ENCODE measurements around the gene TSC22D1. TPM values are rescaled to one million over a fixed set of nuclear protein-coding genes. Genes with fewer than 3 reads are reported as not detected.

The TSC22D1 gene
- total RNA-seq, 2 experiments from 2014 or later, result 14.6 to 27.7 TPM

DNA sequence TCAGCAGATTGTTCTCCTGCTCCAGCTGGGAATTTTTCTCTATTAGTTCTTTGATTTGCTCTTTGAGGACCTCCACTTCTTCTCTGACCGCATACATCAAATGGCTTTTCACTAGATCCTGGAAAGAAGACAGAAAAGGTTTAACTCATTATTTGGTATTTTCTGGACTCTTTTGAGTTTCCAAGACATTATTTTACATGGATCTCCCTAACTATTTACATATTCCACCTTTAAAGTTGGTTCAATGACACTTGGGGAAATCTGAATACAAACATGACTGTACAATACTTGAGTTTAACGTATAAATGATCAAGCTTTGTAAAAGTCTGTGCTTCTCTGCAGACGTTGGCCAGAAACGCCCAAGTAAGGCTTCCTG, 141.4 kb downstream of the TSC22D1 start:
- H2AFZ ChIP-seq (ENCODE audit: low read length), result peak overlapping the region; percentile 57; the same call in 1 of the 2 replicates

GRCh38 chr13:44433863-44434765, 142.0 kb downstream of the TSC22D1 start:
- H3K4me1 ChIP-seq (ENCODE audit: insufficient read depth, low read length, poor library complexity, severe bottlenecking), result peaks cover 17% of the 10 kb centered on the region
- CTCF ChIA-PET (ENCODE audit: unreplicated experiment), result no interaction called here
- no peaks in the 10 kb centered on the region for H3K9me2 ChIP-seq (ENCODE audit: insufficient read depth, low read length)
- H4K20me1 ChIP-seq (ENCODE audit: insufficient read depth, low read length), result no peaks in the 10 kb centered on the region
- H3K4me2 ChIP-seq (ENCODE audit: low read length), result peak overlapping the region; percentile 79; the same call in 1 of the 2 replicates
- intact Hi-C loops (cut with micrococcal nuclease; ENCODE audit: unreplicated experiment), result no loop called here
- H3K27ac ChIP-seq (ENCODE audit: low read depth, low read length, poor library complexity, severe bottlenecking), result no peak overlapping the region
- no peak overlapping the region for H2AFZ ChIP-seq (ENCODE audit: low read length)
- no peaks in the 10 kb centered on the region for H3K79me2 ChIP-seq (ENCODE audit: insufficient read depth, low read depth, low read length)
- no peaks in the 10 kb centered on the region for H3K9me3 ChIP-seq (ENCODE audit: low read length)
- BruUV-seq (replicated peaks), result TSS peak; percentile 60
- no peak for TF ChIP-seq EZH2phosphoT487 (IDR thresholded peaks at IDR 0.05; ENCODE audit: borderline replicate concordance, low read depth, low read length)
- TF ChIP-seq, protein P1, sequence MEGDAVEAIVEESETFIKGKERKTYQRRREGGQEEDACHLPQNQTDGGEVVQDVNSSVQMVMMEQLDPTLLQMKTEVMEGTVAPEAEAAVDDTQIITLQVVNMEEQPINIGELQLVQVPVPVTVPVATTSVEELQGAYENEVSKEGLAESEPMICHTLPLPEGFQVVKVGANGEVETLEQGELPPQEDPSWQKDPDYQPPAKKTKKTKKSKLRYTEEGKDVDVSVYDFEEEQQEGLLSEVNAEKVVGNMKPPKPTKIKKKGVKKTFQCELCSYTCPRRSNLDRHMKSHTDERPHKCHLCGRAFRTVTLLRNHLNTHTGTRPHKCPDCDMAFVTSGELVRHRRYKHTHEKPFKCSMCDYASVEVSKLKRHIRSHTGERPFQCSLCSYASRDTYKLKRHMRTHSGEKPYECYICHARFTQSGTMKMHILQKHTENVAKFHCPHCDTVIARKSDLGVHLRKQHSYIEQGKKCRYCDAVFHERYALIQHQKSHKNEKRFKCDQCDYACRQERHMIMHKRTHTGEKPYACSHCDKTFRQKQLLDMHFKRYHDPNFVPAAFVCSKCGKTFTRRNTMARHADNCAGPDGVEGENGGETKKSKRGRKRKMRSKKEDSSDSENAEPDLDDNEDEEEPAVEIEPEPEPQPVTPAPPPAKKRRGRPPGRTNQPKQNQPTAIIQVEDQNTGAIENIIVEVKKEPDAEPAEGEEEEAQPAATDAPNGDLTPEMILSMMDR (conservative IDR thresholded peaks at IDR 0.05; ENCODE audit: low read length), result no peak
- H3K4me3 ChIP-seq (ENCODE audit: low read depth, low read length, poor library complexity, severe bottlenecking), result no peak overlapping the region
- peaks cover 11% of the 10 kb centered on the region; the same call in 1 of the 2 replicates for H3K36me3 ChIP-seq (ENCODE audit: insufficient read depth, low read length)
- no peak for DNase-seq (ENCODE audit: low spot score)
- POLR2A ChIA-PET, result interaction anchor here (0.7 kb wide), 1 partner anchor 189 kb away, joined by 3 read pairs; no protein-coding TSS in a partner anchor

More for the DNA sequence above, 141.4 kb downstream of the TSC22D1 start:
- Histone ChIP-seq H3K4me1 (ENCODE audit: insufficient read depth, low read length, poor library complexity, severe bottlenecking) (peaks cover 17% of the 10 kb centered on the region), H3K79me2 (ENCODE audit: insufficient read depth, low read depth, low read length) (no peaks in the 10 kb centered on the region), H3K4me2 (ENCODE audit: low read length) (peak overlapping the region; percentile 79), H3K27ac (ENCODE audit: low read depth, low read length, poor library complexity, severe bottlenecking) (no peak overlapping the region), H3K36me3 (ENCODE audit: insufficient read depth, low read length) (peaks cover 11% of the 10 kb centered on the region; the same call in 1 of the 2 replicates), H3K9me2 (ENCODE audit: insufficient read depth, low read length) (no peaks in the 10 kb centered on the region), H3K4me3 (ENCODE audit: low read depth, low read length, poor library complexity, severe bottlenecking) (peak overlapping the region; percentile 66), H3K9me3 (ENCODE audit: low read length) (no peaks in the 10 kb centered on the region), H4K20me1 (ENCODE audit: insufficient read depth, low read length) (no peaks in the 10 kb centered on the region)
- no TSS peak for BruUV-seq (replicated peaks)
- intact Hi-C loops (cut with micrococcal nuclease; ENCODE audit: unreplicated experiment), result loop anchor here (5.0 kb wide), 1 partner anchor 292 kb away; no protein-coding TSS in a partner anchor
- POLR2A ChIA-PET, result interaction anchor here (0.6 to 0.7 kb wide), 2 partner anchors 27 to 160 kb away, joined by 3 read pairs; no protein-coding TSS in a partner anchor
- TF ChIP-seq EZH2phosphoT487 (IDR thresholded peaks at IDR 0.05; ENCODE audit: borderline replicate concordance, low read depth, low read length), result no peak
- TF ChIP-seq, protein P1 (conservative IDR thresholded peaks at IDR 0.05; ENCODE audit: low read length), result no peak
- CTCF ChIA-PET (ENCODE audit: unreplicated experiment), result interaction anchor here (0.9 kb wide), 1 partner anchor 193 kb away, joined by 5 read pairs; no protein-coding TSS in a partner anchor
- DNase-seq (ENCODE audit: low spot score), result no peak
